ENCODE measurements around the gene SCUBE1.

DNA sequence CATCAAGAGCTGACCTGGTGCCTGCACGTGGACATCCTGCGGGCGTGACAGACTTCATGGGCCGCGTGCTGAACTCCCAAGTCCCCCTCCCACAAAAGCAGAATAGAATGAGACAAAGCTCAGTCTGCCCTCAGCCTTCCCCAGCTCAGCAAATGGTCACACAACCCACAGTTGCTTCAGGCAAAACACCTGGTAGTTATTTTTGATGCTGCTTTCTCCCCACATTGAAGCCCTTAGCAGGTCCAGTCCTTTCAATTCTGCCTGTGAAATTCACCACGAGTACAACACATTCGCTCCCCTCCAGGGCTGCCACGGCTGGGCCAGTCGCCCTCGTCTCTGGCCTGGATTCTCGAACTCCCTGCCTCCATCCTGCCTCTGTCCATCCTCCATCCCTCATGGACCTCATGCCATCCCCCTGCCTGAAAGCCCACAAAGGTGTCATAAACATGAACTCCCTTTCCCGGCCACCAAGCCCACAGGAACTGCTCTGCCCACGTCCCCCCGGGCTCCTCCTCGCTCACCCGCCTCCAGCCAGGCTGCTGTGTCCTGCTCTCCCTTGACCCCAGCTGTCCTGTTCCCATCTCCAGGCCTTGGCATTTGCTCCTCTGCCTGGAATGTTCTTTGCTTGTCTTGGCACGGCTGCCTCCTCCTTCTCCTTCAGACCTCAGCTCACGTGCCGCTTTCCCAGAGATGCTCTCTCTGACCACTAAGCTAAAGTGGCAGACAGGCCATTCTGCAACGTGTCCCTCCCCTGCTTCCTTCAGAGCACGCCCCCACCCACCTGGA is 42.1 kb downstream of the SCUBE1 start:
- TF ChIP-seq, protein P1, sequence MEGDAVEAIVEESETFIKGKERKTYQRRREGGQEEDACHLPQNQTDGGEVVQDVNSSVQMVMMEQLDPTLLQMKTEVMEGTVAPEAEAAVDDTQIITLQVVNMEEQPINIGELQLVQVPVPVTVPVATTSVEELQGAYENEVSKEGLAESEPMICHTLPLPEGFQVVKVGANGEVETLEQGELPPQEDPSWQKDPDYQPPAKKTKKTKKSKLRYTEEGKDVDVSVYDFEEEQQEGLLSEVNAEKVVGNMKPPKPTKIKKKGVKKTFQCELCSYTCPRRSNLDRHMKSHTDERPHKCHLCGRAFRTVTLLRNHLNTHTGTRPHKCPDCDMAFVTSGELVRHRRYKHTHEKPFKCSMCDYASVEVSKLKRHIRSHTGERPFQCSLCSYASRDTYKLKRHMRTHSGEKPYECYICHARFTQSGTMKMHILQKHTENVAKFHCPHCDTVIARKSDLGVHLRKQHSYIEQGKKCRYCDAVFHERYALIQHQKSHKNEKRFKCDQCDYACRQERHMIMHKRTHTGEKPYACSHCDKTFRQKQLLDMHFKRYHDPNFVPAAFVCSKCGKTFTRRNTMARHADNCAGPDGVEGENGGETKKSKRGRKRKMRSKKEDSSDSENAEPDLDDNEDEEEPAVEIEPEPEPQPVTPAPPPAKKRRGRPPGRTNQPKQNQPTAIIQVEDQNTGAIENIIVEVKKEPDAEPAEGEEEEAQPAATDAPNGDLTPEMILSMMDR (IDR thresholded peaks at IDR 0.05 in 2 of 3, conservative IDR thresholded peaks at IDR 0.05 in 1 of 3; ENCODE audit: borderline replicate concordance in 1 of 3, insufficient read depth in 1 of 3, low read depth in 2 of 3, low read length in 2 of 3), result no peak
- TF ChIP-seq, protein P2, sequence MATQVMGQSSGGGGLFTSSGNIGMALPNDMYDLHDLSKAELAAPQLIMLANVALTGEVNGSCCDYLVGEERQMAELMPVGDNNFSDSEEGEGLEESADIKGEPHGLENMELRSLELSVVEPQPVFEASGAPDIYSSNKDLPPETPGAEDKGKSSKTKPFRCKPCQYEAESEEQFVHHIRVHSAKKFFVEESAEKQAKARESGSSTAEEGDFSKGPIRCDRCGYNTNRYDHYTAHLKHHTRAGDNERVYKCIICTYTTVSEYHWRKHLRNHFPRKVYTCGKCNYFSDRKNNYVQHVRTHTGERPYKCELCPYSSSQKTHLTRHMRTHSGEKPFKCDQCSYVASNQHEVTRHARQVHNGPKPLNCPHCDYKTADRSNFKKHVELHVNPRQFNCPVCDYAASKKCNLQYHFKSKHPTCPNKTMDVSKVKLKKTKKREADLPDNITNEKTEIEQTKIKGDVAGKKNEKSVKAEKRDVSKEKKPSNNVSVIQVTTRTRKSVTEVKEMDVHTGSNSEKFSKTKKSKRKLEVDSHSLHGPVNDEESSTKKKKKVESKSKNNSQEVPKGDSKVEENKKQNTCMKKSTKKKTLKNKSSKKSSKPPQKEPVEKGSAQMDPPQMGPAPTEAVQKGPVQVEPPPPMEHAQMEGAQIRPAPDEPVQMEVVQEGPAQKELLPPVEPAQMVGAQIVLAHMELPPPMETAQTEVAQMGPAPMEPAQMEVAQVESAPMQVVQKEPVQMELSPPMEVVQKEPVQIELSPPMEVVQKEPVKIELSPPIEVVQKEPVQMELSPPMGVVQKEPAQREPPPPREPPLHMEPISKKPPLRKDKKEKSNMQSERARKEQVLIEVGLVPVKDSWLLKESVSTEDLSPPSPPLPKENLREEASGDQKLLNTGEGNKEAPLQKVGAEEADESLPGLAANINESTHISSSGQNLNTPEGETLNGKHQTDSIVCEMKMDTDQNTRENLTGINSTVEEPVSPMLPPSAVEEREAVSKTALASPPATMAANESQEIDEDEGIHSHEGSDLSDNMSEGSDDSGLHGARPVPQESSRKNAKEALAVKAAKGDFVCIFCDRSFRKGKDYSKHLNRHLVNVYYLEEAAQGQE (IDR thresholded peaks at IDR 0.05; ENCODE audit: low read depth), result no peak
- TF ChIP-seq ZNF274 (IDR thresholded peaks at IDR 0.05; ENCODE audit: low read depth, low read length), result no peak
- TF ChIP-seq CEBPB (IDR thresholded peaks at IDR 0.05; ENCODE audit: low read depth), result no peak
- no peak for TF ChIP-seq TCF7L2 (IDR thresholded peaks at IDR 0.05; ENCODE audit: borderline replicate concordance, extremely low read depth, insufficient read depth, insufficient read length)

All from HCT116 (cell line).